ENCODE data around the gene DOCK1.

DOCK1 gene

GRCh38 chr10:127013211-127013656, 108.0 kb downstream of the DOCK1 start:
- DNase-seq (ENCODE audit: low read depth): no peak
- no peak overlapping the region for H3K4me3 ChIP-seq (replicated peaks; ENCODE audit: low read depth, low read length)
- TF ChIP-seq CTCF (IDR thresholded peaks at IDR 0.05; ENCODE audit: low read length, missing control alignments): no peak

GRCh38 chr10:127013691-127014473, 108.7 kb downstream of the DOCK1 start:
- no peak for DNase-seq (ENCODE audit: low read depth)
- H3K4me3 ChIP-seq (replicated peaks; ENCODE audit: low read depth, low read length): no peak overlapping the region
- no peak for TF ChIP-seq CTCF (IDR thresholded peaks at IDR 0.05; ENCODE audit: low read length, missing control alignments)

- no peak for TF ChIP-seq CTCF (IDR thresholded peaks at IDR 0.05; ENCODE audit: low read length, missing control alignments)
- no peak overlapping the region for H3K4me3 ChIP-seq (replicated peaks; ENCODE audit: low read depth, low read length)
- no peak for DNase-seq (ENCODE audit: low read depth)
Measured at GRCh38 chr10:127014671-127015070, 109.4 kb downstream of the DOCK1 start.

GRCh38 chr10:127015373-127015772, 110.1 kb downstream of the DOCK1 start:
- no peak overlapping the region for H3K4me3 ChIP-seq (replicated peaks; ENCODE audit: low read depth, low read length)
- DNase-seq (ENCODE audit: low read depth): no peak
- TF ChIP-seq CTCF (IDR thresholded peaks at IDR 0.05; ENCODE audit: low read length, missing control alignments): no peak

GRCh38 chr10:127016331-127016730, 111.1 kb downstream of the DOCK1 start:
- no peak for DNase-seq (ENCODE audit: low read depth)

GRCh38 chr10:127017541-127018297, 112.5 kb downstream of the DOCK1 start:
- no peak for DNase-seq (ENCODE audit: low read depth)
- no peak for TF ChIP-seq CTCF (IDR thresholded peaks at IDR 0.05; ENCODE audit: low read length, missing control alignments)
- no peak overlapping the region for H3K4me3 ChIP-seq (replicated peaks; ENCODE audit: low read depth, low read length)

More at GRCh38 chr10:127016331-127016730, 111.1 kb downstream of the DOCK1 start:
- no peak overlapping the region for H3K4me3 ChIP-seq (replicated peaks; ENCODE audit: low read depth, low read length)
- no peak for TF ChIP-seq CTCF (IDR thresholded peaks at IDR 0.05; ENCODE audit: low read length, missing control alignments)

Data from fibroblast of pulmonary artery (primary cell).